HepG2 (cell line): Measurements from ENCODE around the gene OSBPL10. TPM values are rescaled to one million over a fixed set of nuclear protein-coding genes. Genes with fewer than 3 reads are reported as not detected.

Source experiments
- ATAC-seq: fragments of 200-7000 bp; cut with Tn5 transposase; 3 replicates; pipeline ENCODE4 v1.9.1; 2020; ENCODE audit warnings: mild to moderate bottlenecking, moderate library complexity
- BruUV-seq: library from RNA; stranded (reverse); fragments of 400-500 nt; replicated peaks from 2 replicates; lab custom pipeline; 2021; lab: Mats Ljungman, UMichigan
- CTCF ChIA-PET: fragments of 300-600 bp; formaldehyde crosslinking; extraction: SDS; loops from one replicate; lab custom pipeline; 2021; ENCODE audit warnings: low total read pairs, inconsistent platforms, low intra/inter-chr PET ratio; lab: Yijun Ruan, JAX
- POLR2A ChIA-PET: fragments of 350-600 bp; sonication (Branson Sonifier 250); formaldehyde crosslinking; loops from one replicate; lab custom pipeline; 2020; ENCODE audit warnings: antibody characterized with exemption, inconsistent platforms; lab: Yijun Ruan, JAX
- DNase-seq: peaks from one replicate; pipeline ENCODE4 v3.0.0-alpha.2; 2015; ENCODE audit warnings: low spot score
- FAIRE-seq: peaks from 3 replicates; lab custom pipeline; 2011; peaks lifted over from hg19 to GRCh38; lab: Jason Lieb, UNC
- H2AFZ ChIP-seq: one replicate; pipeline ENCODE4 v1.6.1; 2011; ENCODE audit warnings: low read length, inconsistent platforms
- H3K27ac ChIP-seq: fragments of 300-600 bp; 3 replicates; pipeline ENCODE4 v1.8.0; 2011; ENCODE audit warnings: mixed run types, mild to moderate bottlenecking, mixed read lengths, low read length, inconsistent platforms; ENCODE audit not compliant: insufficient read depth; ENCODE audit errors: extremely low read length
- H3K27me3 ChIP-seq, 2 experiments: fragments of 200-600 bp in 1 of 2; 2 replicates in 1 of 2; 3 replicates in 1 of 2; pipeline versions ENCODE4 v1.6.0 to v1.8.0; 2011; ENCODE audit warnings: low read length in 2 of 2, mild to moderate bottlenecking in 2 of 2, moderate library complexity in 2 of 2, inconsistent platforms in 1 of 2; ENCODE audit not compliant: insufficient read depth in 2 of 2, control insufficient read depth in 1 of 2
- H3K36me3 ChIP-seq, 2 experiments: fragments of 200-600 bp in 1 of 2; replicated peaks in 1 of 2; 2 replicates in 1 of 2; 3 replicates in 1 of 2; pipeline versions ENCODE4 v1.5.1 to v1.8.0; 2011; ENCODE audit warnings: low read length in 2 of 2, inconsistent platforms in 1 of 2; ENCODE audit not compliant: insufficient read depth in 2 of 2, control insufficient read depth in 1 of 2
- H3K4me1 ChIP-seq: 2 replicates; pipeline ENCODE4 v1.5.1; 2012; ENCODE audit warnings: low read length, inconsistent platforms; ENCODE audit not compliant: insufficient read depth
- H3K4me2 ChIP-seq: 2 replicates; pipeline ENCODE4 v1.6.0; 2011; ENCODE audit warnings: low read depth, low read length, inconsistent platforms
- H3K4me3 ChIP-seq, 3 experiments: fragments of 200-600 bp in 1 of 3; sonication (generic), shearing (Covaris generic) in 1 of 3; replicated peaks in 1 of 3; 2 replicates each; pipeline ENCODE4 v1.5.1; 2011 to 2016; ENCODE audit warnings: low read length in 3 of 3, inconsistent platforms in 2 of 3, low read depth in 2 of 3, mild to moderate bottlenecking in 2 of 3, control low read depth in 1 of 3, mixed read lengths in 1 of 3; ENCODE audit not compliant: insufficient read depth in 1 of 3
- H3K79me2 ChIP-seq: one replicate; pipeline ENCODE4 v1.6.1; 2011; ENCODE audit warnings: low read length, inconsistent platforms; ENCODE audit not compliant: insufficient read depth
- H3K9ac ChIP-seq: 2 replicates; pipeline ENCODE4 v1.6.0; 2011; ENCODE audit warnings: mild to moderate bottlenecking, low read depth, low read length, inconsistent platforms; ENCODE audit not compliant: insufficient read depth
- H3K9me3 ChIP-seq: 2 replicates; pipeline ENCODE4 v1.5.1; 2012; ENCODE audit warnings: mild to moderate bottlenecking, low read length
- H4K20me1 ChIP-seq: 2 replicates; pipeline ENCODE4 v1.6.0; 2011; ENCODE audit warnings: inconsistent platforms, mild to moderate bottlenecking, low read length, moderate library complexity; ENCODE audit not compliant: insufficient read depth
- ATAD3A ChIP-seq: sonication (generic); formaldehyde crosslinking; IDR thresholded peaks from 2 replicates; pipeline ENCODE4 v1.4.0; 2020; ENCODE audit warnings: missing genetic modification reagents
- CHD2 ChIP-seq: IDR thresholded peaks from 2 replicates; pipeline ENCODE4 v1.6.1; 2011; ENCODE audit warnings: low read depth, low read length, improper control_type of control experiment
- NCOR1 ChIP-seq: fragments of 200-600 bp; sonication (generic); IDR thresholded peaks from 2 replicates; pipeline ENCODE4 v1.7.0; 2017; ENCODE audit warnings: antibody characterized with exemption, low read length, borderline replicate concordance
- NPAS2 ChIP-seq: sonication (generic); formaldehyde crosslinking; IDR thresholded peaks from 2 replicates; pipeline ENCODE4 v1.8.0; 2022; ENCODE audit warnings: mild to moderate bottlenecking, missing genetic modification reagents, borderline replicate concordance
- NR2F2 ChIP-seq: IDR thresholded peaks from 2 replicates; pipeline ENCODE4 v1.6.1; 2012; ENCODE audit warnings: low read depth, inconsistent platforms, borderline replicate concordance
- PCBP1 ChIP-seq: fragments of 200-400 bp; formaldehyde crosslinking; IDR thresholded peaks from 2 replicates; pipeline ENCODE4 v1.6.1; 2017; ENCODE audit warnings: mild to moderate bottlenecking, low read depth, low read length, borderline replicate concordance
- SNRNP70 ChIP-seq: fragments of 200-400 bp; formaldehyde crosslinking; IDR thresholded peaks from 2 replicates; pipeline ENCODE4 v1.6.1; 2017; ENCODE audit warnings: mild to moderate bottlenecking, low read depth, low read length, moderate library complexity
- TBP ChIP-seq: sonication (generic); formaldehyde crosslinking; IDR thresholded peaks from 2 replicates; pipeline ENCODE4 v1.5.0; 2020; ENCODE audit warnings: missing genetic modification reagents
- ZEB1 ChIP-seq: IDR thresholded peaks from 2 replicates; pipeline ENCODE4 v1.6.1; 2012; ENCODE audit warnings: mild to moderate bottlenecking, low read depth, inconsistent platforms; ENCODE audit not compliant: insufficient replicate concordance
- ZNF619 ChIP-seq: sonication (generic); formaldehyde crosslinking; IDR thresholded peaks from 2 replicates; pipeline ENCODE4 v1.4.0; 2020; ENCODE audit warnings: mild to moderate bottlenecking, missing genetic modification reagents
- ZNF761 ChIP-seq: sonication (generic); formaldehyde crosslinking; conservative IDR thresholded peaks from 2 replicates; pipeline ENCODE4 v1.4.0; 2020; ENCODE audit warnings: mild to moderate bottlenecking, missing genetic modification reagents
- WGBS: methylation state at CpG from one replicate; pipeline ENCODE4 v1.1.6; 2017; ENCODE audit warnings: low lambda C conversion rate; 5-methylcytosine and 5-hydroxymethylcytosine counted together
- in situ Hi-C: cut with HindIII; loops from 2 replicates; pipeline ENCODE4 v1.10.0; 2017; ENCODE audit warnings: low pct_unique_long_range_greater_than_20kb; ENCODE audit not compliant: extremely low pct_ligation_motif_present
- intact Hi-C: fragments of 100-400 bp; cut with micrococcal nuclease; formaldehyde crosslinking; loops from one replicate; pipeline ENCODE4 v1.10.0; 2022; ENCODE audit not compliant: unreplicated experiment
- polyA plus RNA-seq, 8 experiments: library from polyadenylated mRNA; depleted of rRNA in 3 of 8; stranded (reverse) in 7 of 8; unstranded in 1 of 8; fragments of >200 nt; fragmentation: Illumina TruSeq in 4 of 8; extraction: Trizol in 4 of 8; gene quantifications; 2 replicates each; pipeline versions ENCODE4 v1.2.1 to v1.2.3, GENCODE V29; 2011 to 2016; ENCODE audit warnings: low read depth in 4 of 8, missing spikeins in 1 of 8, mixed read lengths in 1 of 8; ENCODE audit not compliant: insufficient read depth in 1 of 8
- total RNA-seq, 5 experiments: library from RNA; depleted of rRNA; stranded (reverse); fragments of >200 nt; fragmentation: Illumina TruSeq; extraction: Trizol; gene quantifications; 2 replicates each; pipeline ENCODE4 v1.2.3, GENCODE V29; 2016; ENCODE audit warnings: low read depth in 1 of 5
- TF ChIP-seq, protein P1 (sequence below): IDR thresholded peaks from 2 replicates; pipeline ENCODE4 v1.4.0; 2020; ENCODE audit warnings: mild to moderate bottlenecking, missing genetic modification reagents
- TF ChIP-seq, protein P2 (sequence below): sonication (generic); formaldehyde crosslinking; IDR thresholded peaks from 2 replicates; pipeline ENCODE4 v1.4.0; 2020; ENCODE audit warnings: low read depth, mild to moderate bottlenecking, missing genetic modification reagents
- TF ChIP-seq, protein P3 (sequence below): sonication (generic); formaldehyde crosslinking; IDR thresholded peaks from 2 replicates; pipeline ENCODE4 v1.9.0; 2021; ENCODE audit warnings: missing genetic modification reagents, mild to moderate bottlenecking, borderline replicate concordance

Gene OSBPL10
- total and polyA plus RNA-seq, 2 of the 13 experiments (the other 11 are each of a cell fraction or from before 2014, with no cell fraction given), result 10.3 to 28.6 TPM

DNA sequence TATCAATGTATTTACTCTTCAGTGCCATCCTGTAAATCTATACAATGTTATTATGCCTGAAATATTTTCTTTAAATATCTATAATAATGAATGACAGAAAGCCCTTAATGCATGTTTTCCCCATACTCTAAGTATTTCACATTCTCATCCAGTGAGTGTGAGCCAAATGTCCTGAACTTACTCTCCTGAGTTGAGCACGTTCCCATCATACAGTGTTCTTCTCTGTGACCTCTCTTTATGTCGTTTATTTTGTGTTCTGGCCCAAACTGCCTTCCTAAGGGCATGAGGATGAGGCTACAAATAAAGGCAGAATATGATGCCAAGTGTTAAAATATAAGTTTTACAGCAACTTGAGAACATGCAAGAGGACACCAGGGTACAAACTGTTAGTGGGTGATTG lies 3.3 kb downstream of the OSBPL10 start (continued):
- TF ChIP-seq ATAD3A (CRISPR knock-in tag) (no peak), ZNF619 (no peak), NPAS2 (CRISPR knock-in tag) (no peak), PCBP1 (no peak), NCOR1 (no peak), ZNF761 (no peak), NR2F2 (no peak), ZEB1 (no peak), SNRNP70 (no peak), CHD2 (no peak)
- TF ChIP-seq, protein P1, sequence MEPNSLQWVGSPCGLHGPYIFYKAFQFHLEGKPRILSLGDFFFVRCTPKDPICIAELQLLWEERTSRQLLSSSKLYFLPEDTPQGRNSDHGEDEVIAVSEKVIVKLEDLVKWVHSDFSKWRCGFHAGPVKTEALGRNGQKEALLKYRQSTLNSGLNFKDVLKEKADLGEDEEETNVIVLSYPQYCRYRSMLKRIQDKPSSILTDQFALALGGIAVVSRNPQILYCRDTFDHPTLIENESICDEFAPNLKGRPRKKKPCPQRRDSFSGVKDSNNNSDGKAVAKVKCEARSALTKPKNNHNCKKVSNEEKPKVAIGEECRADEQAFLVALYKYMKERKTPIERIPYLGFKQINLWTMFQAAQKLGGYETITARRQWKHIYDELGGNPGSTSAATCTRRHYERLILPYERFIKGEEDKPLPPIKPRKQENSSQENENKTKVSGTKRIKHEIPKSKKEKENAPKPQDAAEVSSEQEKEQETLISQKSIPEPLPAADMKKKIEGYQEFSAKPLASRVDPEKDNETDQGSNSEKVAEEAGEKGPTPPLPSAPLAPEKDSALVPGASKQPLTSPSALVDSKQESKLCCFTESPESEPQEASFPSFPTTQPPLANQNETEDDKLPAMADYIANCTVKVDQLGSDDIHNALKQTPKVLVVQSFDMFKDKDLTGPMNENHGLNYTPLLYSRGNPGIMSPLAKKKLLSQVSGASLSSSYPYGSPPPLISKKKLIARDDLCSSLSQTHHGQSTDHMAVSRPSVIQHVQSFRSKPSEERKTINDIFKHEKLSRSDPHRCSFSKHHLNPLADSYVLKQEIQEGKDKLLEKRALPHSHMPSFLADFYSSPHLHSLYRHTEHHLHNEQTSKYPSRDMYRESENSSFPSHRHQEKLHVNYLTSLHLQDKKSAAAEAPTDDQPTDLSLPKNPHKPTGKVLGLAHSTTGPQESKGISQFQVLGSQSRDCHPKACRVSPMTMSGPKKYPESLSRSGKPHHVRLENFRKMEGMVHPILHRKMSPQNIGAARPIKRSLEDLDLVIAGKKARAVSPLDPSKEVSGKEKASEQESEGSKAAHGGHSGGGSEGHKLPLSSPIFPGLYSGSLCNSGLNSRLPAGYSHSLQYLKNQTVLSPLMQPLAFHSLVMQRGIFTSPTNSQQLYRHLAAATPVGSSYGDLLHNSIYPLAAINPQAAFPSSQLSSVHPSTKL (CRISPR knock-in tag), result no peak
- TF ChIP-seq, all 625 proteins: peak for 0

DNA sequence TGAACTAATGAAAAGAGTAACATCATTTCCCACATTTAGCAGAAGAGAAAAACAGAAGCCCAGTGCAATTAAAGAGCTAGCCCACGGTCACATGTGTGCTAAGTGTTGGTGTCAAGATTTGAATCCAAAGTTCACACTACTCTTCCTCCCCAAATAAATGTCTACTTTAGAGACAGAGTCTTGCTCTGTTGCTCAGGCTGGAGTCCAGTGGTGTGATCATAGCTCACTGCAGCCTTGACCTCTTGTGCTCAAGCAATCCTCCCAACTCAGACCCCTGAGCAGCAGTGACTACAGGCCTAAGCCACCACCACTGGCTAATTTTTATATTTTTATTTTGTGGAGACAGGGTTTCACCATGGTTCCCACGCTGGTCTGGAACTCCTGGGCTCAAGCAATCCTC lies 4.8 kb downstream of the OSBPL10 start:
- H3K27ac ChIP-seq, result no peak overlapping the region
- WGBS, result 43% methylated on average over 2 of the region's 2 CpGs
- DNase-seq, result no peak
- TF ChIP-seq, protein P2, sequence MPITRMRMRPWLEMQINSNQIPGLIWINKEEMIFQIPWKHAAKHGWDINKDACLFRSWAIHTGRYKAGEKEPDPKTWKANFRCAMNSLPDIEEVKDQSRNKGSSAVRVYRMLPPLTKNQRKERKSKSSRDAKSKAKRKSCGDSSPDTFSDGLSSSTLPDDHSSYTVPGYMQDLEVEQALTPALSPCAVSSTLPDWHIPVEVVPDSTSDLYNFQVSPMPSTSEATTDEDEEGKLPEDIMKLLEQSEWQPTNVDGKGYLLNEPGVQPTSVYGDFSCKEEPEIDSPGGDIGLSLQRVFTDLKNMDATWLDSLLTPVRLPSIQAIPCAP (CRISPR knock-in tag), result no peak
- no peak for TF ChIP-seq TBP (CRISPR knock-in tag)
- TF ChIP-seq, protein P1 (CRISPR knock-in tag), result peak; percentile 59
- TF ChIP-seq, protein P3, sequence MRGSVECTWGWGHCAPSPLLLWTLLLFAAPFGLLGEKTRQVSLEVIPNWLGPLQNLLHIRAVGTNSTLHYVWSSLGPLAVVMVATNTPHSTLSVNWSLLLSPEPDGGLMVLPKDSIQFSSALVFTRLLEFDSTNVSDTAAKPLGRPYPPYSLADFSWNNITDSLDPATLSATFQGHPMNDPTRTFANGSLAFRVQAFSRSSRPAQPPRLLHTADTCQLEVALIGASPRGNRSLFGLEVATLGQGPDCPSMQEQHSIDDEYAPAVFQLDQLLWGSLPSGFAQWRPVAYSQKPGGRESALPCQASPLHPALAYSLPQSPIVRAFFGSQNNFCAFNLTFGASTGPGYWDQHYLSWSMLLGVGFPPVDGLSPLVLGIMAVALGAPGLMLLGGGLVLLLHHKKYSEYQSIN, result no peak

More for the DNA sequence above, 4.8 kb downstream of the OSBPL10 start:
- CTCF ChIA-PET, result no interaction called here
- intact Hi-C loops (no loop called here), in situ Hi-C loops (no loop called here)
- no TSS peak for BruUV-seq
- ATAC-seq (no peak), FAIRE-seq (peak; percentile 68)
- Histone ChIP-seq H3K9ac (no peak overlapping the region), H3K4me3 (no peak overlapping the region; a peak in 1 of 6 replicates), H2AFZ (no peak overlapping the region), H3K79me2 (peaks cover 83% of the 10 kb centered on the region), H3K27me3 (no peaks in the 10 kb centered on the region; a peak in 1 of 5 replicates), H3K36me3 (0 out of 5 replicates have a peak, but pooled peaks cover 0 to 2% of the 10 kb centered on the region in 2 experiments), H3K9me3 (no peaks in the 10 kb centered on the region), H4K20me1 (no peaks in the 10 kb centered on the region), H3K4me1 (peaks cover 84% of the 10 kb centered on the region), H3K4me2 (0 out of 2 replicates have a peak overlapping the region, but pooled peaks have one; percentile 29)
- POLR2A ChIA-PET, result no interaction called here
